ENCODE results near the gene PLEKHM1.
"Not testable (repeated sequence)": the region's sequence is repeated elsewhere in the genome, so short reads cannot be mapped to it uniquely, and the experiment has no call there.

Gene PLEKHM1

DNA sequence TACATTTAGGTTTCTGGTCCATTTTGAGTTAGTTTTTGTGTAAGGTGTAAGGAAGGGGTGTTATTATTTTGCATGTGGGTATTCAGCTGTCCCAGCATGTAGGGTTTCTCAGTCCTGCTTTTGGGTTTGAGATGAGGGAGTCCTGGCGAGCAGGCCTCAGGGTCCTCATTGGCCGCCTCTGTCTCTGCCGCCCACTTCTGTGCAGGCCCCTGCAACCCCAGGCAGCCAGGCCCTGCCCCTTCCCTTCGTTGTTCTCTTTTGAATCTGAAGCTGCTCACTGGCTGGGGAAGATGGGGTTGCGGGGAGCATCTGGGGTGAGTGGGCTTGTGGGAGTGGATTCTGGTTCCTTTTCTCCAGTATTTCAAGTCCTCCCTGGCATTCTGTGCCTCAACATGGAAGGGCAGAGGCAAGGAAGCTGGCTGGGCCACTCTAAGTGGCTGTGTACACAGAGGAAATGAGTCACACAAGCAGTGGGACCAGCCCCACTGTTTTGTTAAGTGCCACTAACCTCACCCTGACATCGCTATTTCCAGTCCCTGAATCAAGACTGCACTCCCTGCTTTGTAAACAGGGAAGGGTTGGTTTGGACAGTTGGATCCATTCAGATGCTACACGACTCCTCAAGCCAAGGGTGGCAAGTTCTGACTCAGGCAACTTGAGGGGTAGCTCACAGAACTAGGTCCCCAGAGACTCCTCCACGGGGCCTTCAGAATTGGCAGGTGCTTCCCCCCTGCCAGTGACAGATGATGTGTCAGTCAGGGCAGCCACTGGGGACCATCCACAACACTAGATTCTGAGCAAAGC is 28.8 kb downstream of the PLEKHM1 start:
- DNase-seq (ENCODE audit: low read depth): not testable (repeated sequence)

- DNase-seq (ENCODE audit: low read depth): not testable (repeated sequence)
Measured at GRCh38 chr17:45460422-45460821, 30.1 kb downstream of the PLEKHM1 start.

- not testable (repeated sequence) for DNase-seq (ENCODE audit: low read depth)
Measured at GRCh38 chr17:45454341-45454740, 36.2 kb downstream of the PLEKHM1 start.

DNA sequence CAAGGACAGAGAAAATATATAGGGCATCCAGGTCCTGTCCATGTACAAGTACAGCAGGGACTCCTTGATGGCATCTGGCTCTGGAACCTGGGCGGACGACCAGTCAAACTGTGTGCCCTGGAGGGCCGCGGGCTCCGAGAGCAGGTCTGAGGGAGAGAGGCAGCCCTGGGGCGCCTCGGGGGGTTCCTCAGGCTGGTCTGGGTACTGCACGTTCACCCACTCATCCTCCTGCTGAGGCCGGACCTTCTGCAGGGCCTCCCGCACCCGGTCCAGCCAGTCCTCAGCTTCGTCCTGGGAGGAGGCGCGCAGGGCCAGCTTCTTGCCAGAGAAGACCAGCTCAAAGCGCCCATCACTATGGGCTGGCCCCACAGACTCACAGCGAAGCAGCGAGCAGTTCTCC is 36.8 kb downstream of the PLEKHM1 start:
- DNase-seq (ENCODE audit: low read depth): not testable (repeated sequence)

GRCh38 chr17:45453225-45453534 is 37.3 kb downstream of the PLEKHM1 start:
- DNase-seq (ENCODE audit: low read depth): not testable (repeated sequence)

- DNase-seq (ENCODE audit: low read depth): not testable (repeated sequence)
Measured at GRCh38 chr17:45452329-45453224, 37.9 kb downstream of the PLEKHM1 start.

GRCh38 chr17:45451660-45452059 is 38.9 kb downstream of the PLEKHM1 start:
- not testable (repeated sequence) for DNase-seq (ENCODE audit: low read depth)

- DNase-seq (ENCODE audit: low read depth): no peak
Measured at GRCh38 chr17:45451131-45451530, 39.4 kb downstream of the PLEKHM1 start.

GRCh38 chr17:45449708-45450329 is 40.7 kb downstream of the PLEKHM1 start:
- DNase-seq (ENCODE audit: low read depth): not testable (repeated sequence)

DNA sequence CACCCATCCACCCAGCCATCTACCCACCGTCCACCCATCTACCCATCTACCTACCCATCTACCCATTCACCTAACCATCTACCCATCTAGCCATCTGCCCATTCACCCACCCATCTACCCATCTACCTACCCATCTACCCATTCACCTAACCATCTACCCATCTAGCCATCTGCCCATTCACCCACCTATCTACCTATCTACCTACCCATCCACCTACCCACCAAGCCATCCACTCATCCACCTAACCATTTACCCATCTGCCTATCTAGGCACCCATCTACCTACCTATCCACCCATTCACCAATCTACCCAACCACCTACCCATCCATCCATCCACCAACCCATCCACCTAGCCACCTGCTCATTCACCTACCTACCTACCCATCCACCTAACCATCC is 41.3 kb downstream of the PLEKHM1 start:
- DNase-seq (ENCODE audit: low read depth): not testable (repeated sequence)

GRCh38 chr17:45448483-45448882 is 42.0 kb downstream of the PLEKHM1 start:
- DNase-seq (ENCODE audit: low read depth): not testable (repeated sequence)

- DNase-seq (ENCODE audit: low read depth): not testable (repeated sequence)
Measured at GRCh38 chr17:45448066-45448465, 42.5 kb downstream of the PLEKHM1 start.

GRCh38 chr17:45447650-45448049 is 42.9 kb downstream of the PLEKHM1 start:
- DNase-seq (ENCODE audit: low read depth): peak; percentile 58

DNA sequence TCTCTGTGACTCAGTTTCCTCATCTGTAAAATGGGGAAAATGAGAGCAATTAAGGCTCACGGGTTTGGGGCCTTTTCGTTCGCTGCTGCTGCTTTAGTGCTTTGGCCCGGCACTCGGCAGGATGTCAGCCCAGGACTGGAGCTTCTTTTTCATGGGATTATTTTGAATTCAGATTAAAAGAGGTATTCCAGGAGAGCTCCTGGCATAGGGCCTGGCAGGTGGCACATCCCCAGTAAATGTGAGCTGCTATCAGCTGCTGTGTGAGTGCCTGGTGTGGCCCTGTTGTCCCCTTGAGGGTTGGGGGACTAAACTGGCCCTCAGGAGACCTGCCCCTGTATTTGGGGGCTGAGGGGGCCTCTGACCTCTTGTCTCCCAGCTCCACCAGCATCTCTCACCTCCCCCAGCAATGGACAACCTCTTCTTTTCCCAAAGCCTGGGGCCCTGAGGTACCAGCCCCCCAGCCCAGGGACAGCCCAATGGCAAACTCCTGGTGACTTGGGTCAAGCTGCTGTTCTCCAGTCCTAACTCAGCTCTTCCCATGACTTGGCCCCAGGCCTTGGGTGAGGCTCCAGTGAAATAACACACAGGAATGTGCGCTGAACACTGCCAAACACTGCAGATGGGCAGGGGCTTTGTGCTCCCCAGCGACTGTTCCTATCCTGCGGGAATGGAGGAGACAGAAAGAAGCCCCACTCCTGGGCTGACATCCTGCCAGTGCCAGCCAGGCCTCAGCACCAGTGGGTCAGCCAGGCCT is 43.5 kb downstream of the PLEKHM1 start:
- DNase-seq (ENCODE audit: low read depth): peak; percentile 54

- DNase-seq (ENCODE audit: low read depth): peak; percentile 81
Measured at GRCh38 chr17:45445901-45446743, 44.4 kb downstream of the PLEKHM1 start.

DNA sequence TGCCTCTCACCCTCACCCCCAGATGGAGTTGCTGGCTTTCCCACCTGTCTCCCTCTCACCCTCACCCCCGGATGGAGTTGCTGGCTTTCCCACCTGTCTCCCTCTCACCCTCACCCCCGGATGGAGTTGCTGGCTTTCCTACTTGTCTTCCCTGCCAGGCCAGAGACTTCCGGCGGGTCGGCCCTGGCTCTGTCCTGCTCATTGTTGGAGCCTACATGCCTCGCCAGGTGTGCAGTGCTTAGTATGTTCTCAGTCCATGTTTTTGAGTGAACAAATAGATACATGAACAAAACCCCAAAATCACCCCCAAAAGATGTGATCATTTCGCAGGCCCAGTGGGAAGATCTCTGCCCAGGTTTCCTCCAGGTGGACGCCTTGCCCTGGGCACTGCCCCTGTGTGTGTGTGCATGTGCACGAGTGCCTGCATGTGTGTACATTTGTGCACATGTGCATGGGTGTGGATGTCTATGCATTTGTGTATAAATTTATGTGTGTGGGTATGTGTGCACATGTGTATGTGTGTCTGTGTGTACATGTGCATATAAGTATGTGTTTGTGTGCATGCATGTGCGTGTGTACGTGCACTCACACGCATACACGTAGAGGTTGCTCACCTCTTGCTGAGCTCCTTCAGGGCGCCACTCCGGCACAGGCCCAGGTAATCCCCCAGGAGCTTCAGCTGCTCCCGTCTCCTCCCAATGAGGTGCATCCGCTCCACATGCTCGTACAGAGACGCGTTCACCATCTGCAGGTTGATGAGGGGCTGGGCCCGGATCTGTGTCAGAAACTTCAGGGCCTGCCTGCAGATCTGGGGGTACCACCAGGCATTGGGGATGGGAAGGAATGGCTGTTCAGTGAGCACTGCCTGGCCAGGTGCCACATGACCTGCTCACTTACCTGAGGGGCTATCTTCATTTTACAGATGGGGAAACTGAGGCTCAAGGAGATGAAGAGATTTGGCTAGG is 45.4 kb downstream of the PLEKHM1 start:
- not testable (repeated sequence) for DNase-seq (ENCODE audit: low read depth)

GRCh38 chr17:45444301-45444700 is 46.2 kb downstream of the PLEKHM1 start:
- DNase-seq (ENCODE audit: low read depth): not testable (repeated sequence)

GRCh38 chr17:45443371-45444260 is 46.9 kb downstream of the PLEKHM1 start:
- DNase-seq (ENCODE audit: low read depth): not testable (repeated sequence)

Measured in amniotic epithelial cell (primary cell).